ENCODE data around the gene MAP3K5. TPM values are rescaled to one million over a fixed set of nuclear protein-coding genes. Genes with fewer than 3 reads are reported as not detected.

Gene MAP3K5
- total RNA-seq, 1 donor from 2014 or later: 54.6 TPM

GRCh38 chr6:136684466-136684865, 107.8 kb downstream of the MAP3K5 start:
- DNase-seq (ENCODE audit: low spot score): no peak

- no peak for DNase-seq (ENCODE audit: low spot score)
Measured at GRCh38 chr6:136683209-136683941, 108.9 kb downstream of the MAP3K5 start.

GRCh38 chr6:136682292-136682691, 110.0 kb downstream of the MAP3K5 start:
- DNase-seq (ENCODE audit: low spot score): no peak

- DNase-seq (ENCODE audit: low spot score): no peak
Measured at GRCh38 chr6:136677822-136678221, 114.5 kb downstream of the MAP3K5 start.

- DNase-seq (ENCODE audit: low spot score): no peak
Measured at GRCh38 chr6:136677344-136677743, 114.9 kb downstream of the MAP3K5 start.

GRCh38 chr6:136676075-136676474, 116.2 kb downstream of the MAP3K5 start:
- no peak for DNase-seq (ENCODE audit: low spot score)

DNA sequence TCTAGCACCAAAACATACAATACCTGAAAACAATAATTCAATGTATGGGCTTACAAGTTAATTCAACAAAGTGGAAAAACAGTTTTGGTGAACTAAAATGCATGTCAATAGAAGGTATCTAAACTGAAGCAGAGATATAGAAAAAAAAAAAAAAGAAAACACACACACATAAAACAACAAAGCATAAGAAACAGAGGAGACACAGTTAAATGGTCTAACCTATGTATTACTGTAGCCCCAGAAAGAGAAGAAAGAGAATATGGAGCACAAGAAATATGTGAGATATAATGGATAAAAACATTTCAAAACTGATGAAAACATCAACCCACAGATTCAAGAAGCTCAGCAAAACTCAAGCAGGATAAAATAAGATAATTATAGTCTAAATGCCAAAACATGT, 118.7 kb downstream of the MAP3K5 start:
- DNase-seq (ENCODE audit: low spot score): no peak

GRCh38 chr6:136672144-136672543, 120.1 kb downstream of the MAP3K5 start:
- DNase-seq (ENCODE audit: low spot score): no peak

DNA sequence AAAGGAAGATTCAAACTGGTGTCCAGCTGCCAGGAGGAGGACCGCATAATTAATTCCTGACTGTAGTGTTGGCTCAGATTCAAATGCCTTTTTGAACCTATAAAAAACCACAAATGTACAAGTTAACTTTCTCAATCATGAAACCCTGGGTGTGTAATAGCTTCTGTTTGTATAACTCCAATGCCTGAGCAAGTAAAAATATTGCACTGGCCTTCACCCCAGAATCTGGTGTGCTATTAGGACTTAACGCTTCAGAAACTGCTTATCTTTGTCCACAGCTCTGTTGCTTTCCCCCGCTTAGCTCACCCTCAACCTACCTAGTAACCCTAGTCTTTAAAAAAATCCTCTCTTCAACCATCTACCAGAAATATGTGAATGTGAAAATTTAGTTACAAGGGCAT, 123.0 kb downstream of the MAP3K5 start:
- DNase-seq (ENCODE audit: low spot score): no peak

GRCh38 chr6:136668571-136668970, 123.7 kb downstream of the MAP3K5 start:
- DNase-seq (ENCODE audit: low spot score): no peak

GRCh38 chr6:136666041-136666440, 126.2 kb downstream of the MAP3K5 start:
- no peak for DNase-seq (ENCODE audit: low spot score)

DNA sequence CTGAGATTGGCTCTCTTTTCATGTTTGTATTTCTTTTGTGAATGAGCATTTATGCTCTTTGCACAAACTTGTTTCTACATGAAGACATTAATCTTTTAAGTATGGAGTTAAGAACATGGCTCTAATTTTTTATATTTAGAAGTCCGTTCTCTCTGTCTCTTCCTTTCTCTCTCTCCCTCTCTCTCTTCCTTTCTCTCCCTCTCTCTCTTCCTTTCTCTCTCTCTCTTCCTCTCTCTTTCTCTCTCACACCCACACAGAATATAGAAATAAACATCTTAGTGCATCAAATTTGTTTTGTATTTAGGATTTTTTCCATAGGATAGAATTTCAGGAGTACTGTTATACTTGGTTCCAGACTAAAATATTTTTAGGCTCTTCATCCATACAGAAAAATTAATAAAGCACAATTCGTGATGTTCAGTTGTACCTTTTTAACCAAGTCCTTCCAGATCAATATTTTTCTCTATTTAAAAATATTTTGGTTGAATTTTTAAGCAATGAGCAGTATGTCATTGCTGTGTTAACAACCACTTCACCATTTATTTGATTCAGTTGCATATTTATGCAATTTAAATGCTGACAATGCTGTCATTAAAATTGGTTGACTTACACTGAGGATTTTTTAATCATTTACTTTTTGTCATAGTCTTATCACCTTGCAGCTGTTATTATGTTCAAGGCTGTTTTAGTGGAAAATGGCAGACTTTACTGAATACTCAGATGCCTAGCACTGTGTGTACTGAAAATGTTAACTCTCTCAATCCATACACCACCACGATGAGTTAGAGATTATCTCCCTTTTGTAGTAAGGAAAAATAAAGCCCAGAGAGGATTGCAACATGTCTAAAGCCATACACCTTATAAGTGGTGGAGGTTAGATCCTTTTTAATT, 129.7 kb downstream of the MAP3K5 start:
- no peak for DNase-seq (ENCODE audit: low spot score)

DNA sequence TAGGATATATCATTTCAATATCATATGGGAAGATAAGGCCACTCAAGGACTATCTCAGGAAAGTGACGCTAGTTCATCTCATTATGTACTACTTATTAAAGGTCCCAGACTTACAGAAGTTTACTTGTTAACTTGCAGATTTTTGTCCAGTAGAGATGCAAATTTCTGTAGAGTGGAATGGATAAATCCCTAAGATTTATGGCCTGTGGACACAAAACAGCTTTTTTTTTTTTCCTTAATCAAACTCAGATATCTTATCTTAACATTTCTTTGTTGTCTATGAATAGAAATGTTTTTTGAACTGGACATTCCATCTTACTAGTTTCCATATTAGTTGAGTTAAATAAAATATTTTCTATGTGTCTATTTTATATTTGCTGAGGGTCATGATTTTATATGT, 131.6 kb downstream of the MAP3K5 start:
- DNase-seq (ENCODE audit: low spot score): no peak

GRCh38 chr6:136659991-136660499, 132.2 kb downstream of the MAP3K5 start:
- no peak for DNase-seq (ENCODE audit: low spot score)

DNA sequence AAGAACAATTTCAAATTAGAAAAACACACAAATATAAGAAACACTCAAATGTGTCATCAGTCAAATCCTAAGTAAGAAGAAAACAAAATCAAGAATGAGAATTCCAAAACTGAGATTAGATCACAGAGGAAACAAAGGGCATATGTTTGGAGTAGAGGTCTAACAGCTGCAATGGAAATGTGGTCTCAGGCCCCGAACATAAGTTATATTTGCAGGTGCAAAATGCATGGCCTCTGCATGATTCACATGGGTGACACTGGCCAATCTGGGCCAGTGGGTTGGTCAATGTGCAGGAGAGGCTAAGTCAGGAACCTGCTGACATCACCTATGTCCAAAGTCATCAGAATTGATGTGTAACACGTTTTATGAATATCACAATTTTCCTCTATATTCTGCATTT, 133.6 kb downstream of the MAP3K5 start:
- DNase-seq (ENCODE audit: low spot score): no peak

GRCh38 chr6:136657666-136658065, 134.6 kb downstream of the MAP3K5 start:
- DNase-seq (ENCODE audit: low spot score): no peak

DNA sequence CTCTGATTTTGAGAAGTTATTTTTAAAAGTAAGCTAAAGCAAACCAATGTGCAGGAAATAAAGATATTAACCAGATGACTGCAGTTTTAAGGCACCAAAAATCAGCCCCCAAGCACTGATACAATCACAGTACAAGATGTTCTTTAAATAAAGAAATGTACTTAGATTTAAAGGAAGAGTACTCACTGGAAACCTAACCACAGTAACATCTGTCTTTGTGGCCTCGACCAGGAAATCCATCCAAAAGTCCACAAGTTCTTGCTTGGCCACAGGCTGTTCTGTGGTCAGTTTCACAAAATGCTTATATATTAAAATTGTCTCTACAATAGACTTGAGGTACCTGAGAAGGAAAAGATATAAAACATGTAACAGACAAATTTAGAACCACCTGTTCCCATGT, 136.2 kb downstream of the MAP3K5 start:
- no peak for DNase-seq (ENCODE audit: low spot score)

- DNase-seq (ENCODE audit: low spot score): no peak
Measured at GRCh38 chr6:136655239-136656014, 136.8 kb downstream of the MAP3K5 start.

GRCh38 chr6:136654086-136654485, 138.2 kb downstream of the MAP3K5 start:
- no peak for DNase-seq (ENCODE audit: low spot score)

DNA sequence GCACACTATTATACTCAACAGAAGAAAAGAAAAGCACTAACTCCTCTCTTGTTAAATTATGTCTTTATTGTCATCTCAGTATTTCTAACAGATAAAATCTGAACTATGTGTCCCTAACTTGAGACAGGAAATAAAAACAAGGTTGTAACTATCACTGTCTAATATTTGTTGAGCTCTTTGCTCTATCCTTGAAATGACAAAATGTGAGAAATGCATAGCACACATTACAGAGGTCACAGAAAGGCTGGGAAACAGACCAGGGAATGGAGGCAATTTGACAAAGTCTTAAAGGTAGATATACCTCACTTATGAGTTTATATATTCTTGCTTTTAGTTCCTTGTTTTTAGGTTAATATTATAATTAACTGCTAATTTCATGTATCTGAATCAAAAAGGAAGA, 139.6 kb downstream of the MAP3K5 start:
- no peak for DNase-seq (ENCODE audit: low spot score)

- no peak for DNase-seq (ENCODE audit: low spot score)
Measured at GRCh38 chr6:136651982-136652381, 140.3 kb downstream of the MAP3K5 start.

DNA sequence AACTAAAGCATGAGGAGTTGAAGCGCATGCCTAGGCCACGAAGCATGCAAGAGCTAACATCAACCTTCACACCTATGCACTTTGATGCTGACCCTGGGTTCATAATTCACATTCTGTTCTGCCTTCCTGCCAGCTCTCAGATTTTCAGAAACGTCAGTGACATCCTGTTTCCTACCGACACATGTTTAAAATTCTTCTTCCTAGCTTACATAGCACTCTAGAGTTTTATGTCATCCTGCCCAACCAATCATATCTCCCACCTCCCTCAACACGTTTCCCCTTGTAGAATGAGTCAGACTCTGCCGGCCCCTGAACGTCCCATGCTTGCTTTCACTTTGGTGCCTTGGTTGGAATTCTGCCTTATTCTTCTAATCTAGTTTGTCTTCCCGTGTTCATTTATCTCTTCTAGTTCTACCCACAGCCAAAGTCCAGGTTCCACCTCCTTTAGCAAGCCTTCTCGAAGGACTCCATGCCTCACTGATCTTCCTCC, 144.9 kb downstream of the MAP3K5 start:
- no peak for DNase-seq (ENCODE audit: low spot score)

All from ureter (tissue), 1 donor.